ENCODE results near the gene PHGDH. TPM values are rescaled to one million over a fixed set of nuclear protein-coding genes. Genes with fewer than 3 reads are reported as not detected.

The PHGDH gene
- total RNA-seq, 1 donor from 2014 or later: 151 TPM

DNA sequence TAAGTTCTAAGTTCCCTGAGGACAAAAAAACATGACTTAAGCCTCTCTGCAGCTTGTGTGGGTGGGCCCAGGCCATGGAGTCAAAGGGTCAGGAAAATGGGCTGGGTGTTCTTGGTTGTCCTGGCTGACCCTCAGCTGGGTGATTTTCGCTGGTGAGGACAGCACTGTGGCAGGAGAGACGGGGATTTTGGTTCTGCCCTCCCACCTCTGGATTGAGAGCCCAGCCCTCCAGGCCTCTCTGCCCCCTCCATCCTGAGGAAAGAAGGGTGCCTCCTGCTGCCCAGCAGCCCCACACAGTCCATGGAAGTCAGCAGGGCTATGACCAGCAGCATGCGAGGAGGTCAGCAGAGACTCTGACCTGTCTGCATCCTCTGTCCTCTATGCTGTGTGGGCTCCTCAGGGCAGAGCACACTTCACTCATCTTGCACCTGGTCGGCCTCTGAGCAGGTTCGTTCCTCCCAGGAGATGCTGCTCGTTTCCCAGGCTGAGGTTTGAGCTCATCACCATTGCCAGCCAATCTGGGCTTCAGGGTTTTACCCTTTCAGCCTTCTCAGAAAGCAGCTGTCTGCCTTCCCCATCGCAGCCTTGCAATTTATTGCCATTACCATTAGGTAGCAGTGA lies 26.5 kb downstream of the PHGDH start:
- DNase-seq (ENCODE audit: low spot score in 2 of 2, unreplicated experiment in 2 of 2): no peak
- Mint-ChIP-seq H3K27me3 (ENCODE audit: low read depth) (no peaks in the 10 kb centered on the region), H3K4me1 (peaks cover 21% of the 10 kb centered on the region), H3K27ac (peak overlapping the region; percentile 2), H3K36me3 (peaks cover 42% of the 10 kb centered on the region), H3K9me3 (no peaks in the 10 kb centered on the region), H3K4me3 (no peak overlapping the region)
- TF ChIP-seq, protein P1, sequence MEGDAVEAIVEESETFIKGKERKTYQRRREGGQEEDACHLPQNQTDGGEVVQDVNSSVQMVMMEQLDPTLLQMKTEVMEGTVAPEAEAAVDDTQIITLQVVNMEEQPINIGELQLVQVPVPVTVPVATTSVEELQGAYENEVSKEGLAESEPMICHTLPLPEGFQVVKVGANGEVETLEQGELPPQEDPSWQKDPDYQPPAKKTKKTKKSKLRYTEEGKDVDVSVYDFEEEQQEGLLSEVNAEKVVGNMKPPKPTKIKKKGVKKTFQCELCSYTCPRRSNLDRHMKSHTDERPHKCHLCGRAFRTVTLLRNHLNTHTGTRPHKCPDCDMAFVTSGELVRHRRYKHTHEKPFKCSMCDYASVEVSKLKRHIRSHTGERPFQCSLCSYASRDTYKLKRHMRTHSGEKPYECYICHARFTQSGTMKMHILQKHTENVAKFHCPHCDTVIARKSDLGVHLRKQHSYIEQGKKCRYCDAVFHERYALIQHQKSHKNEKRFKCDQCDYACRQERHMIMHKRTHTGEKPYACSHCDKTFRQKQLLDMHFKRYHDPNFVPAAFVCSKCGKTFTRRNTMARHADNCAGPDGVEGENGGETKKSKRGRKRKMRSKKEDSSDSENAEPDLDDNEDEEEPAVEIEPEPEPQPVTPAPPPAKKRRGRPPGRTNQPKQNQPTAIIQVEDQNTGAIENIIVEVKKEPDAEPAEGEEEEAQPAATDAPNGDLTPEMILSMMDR (IDR thresholded peaks at IDR 0.05; ENCODE audit: unreplicated experiment): no peak

DNA sequence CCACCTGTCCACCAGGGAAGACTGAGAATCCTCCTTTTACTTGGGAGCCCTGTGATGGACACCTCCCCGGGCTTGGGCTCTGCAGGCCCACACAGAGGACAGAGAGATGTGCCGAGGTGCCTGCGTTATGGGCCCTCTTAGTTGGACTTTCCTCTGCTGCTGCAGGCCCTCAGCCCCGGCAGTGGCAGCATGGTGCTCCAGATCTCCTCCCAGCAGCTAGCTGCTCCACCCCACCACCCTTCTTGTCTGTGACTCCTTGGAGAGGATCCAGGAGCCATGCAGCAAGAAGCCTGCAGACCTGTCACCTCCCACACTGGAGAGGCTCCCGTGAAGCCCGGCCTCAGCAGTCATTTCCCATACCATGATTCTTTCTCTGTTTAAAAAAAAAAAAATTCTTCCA lies 27.4 kb downstream of the PHGDH start:
- Mint-ChIP-seq H3K9me3 (no peaks in the 10 kb centered on the region), H3K36me3 (peaks cover 46% of the 10 kb centered on the region), H3K27me3 (ENCODE audit: low read depth) (no peaks in the 10 kb centered on the region), H3K27ac (peak overlapping the region; percentile 61), H3K4me1 (peaks cover 21% of the 10 kb centered on the region), H3K4me3 (no peak overlapping the region)
- TF ChIP-seq, protein P1 (IDR thresholded peaks at IDR 0.05; ENCODE audit: unreplicated experiment): no peak
- no peak for DNase-seq (ENCODE audit: low spot score in 2 of 2, unreplicated experiment in 2 of 2)

DNA sequence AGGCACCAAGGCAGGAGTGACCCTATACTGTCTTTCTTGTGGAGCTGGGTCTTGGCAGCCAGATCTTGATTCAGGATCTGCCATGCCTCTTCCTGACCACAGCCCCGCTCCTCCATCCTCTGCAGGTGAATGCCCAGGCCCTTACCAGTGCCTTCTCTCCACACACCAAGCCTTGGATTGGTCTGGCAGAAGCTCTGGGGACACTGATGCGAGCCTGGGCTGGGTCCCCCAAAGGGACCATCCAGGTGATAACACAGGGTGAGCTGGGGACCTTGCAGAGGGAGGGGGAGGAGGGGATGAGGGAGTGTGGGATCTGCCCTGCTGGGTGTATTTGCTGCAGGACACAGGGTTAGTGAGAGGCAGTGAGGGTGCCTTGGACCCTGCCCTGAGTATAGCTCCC lies 28.5 kb downstream of the PHGDH start:
- no peak for DNase-seq (ENCODE audit: low spot score in 2 of 2, unreplicated experiment in 2 of 2)
- Mint-ChIP-seq H3K36me3 (peaks cover 40% of the 10 kb centered on the region), H3K9me3 (no peaks in the 10 kb centered on the region), H3K4me1 (peaks cover 21% of the 10 kb centered on the region), H3K4me3 (no peak overlapping the region), H3K27me3 (ENCODE audit: low read depth) (no peaks in the 10 kb centered on the region), H3K27ac (no peak overlapping the region)
- TF ChIP-seq, protein P1 (IDR thresholded peaks at IDR 0.05; ENCODE audit: unreplicated experiment): no peak

DNA sequence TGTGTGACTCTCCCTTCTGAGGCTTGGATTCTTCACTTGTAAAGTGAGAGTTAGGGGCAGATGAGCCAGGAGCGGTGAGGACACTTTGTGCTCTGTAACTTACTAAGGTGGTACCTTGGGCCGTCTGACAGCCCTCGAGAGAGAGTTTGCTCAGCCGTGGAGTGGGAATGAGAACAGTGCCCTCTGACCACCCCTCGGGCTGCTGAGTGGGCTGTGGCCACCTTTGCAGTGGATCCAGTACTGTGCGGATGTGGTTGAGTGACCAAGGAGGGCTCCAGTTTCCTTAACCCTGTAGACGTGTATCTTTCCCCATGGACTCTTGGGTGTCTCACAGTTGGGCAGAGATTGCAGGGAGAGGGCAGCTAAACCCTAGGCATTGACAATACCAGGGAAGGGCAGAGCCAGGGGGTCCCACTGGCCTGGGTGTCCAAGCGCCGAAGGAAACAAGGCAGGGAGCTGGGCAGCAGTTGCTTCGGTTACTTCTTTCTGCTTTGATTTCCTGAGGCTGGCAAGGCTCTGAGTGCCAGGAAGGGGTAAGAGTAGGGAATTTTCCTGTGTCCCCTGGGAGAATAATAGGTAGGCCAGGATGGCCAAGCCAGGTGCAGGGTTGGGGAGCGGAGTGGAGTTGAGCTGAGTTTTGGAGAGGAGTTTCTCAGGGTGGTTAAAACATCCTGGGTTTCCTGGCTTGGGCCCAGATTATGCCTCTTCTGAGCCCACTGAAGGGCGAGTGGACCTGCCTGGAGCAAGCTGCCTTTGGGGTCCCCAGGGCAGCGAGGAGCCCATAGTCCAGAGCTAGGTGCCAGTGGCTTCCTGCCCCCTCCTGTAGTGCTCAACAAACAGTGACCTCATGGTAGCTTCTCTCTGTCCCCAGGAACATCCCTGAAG lies 29.4 kb downstream of the PHGDH start:
- no peak overlapping the region for H3K4me3 Mint-ChIP-seq
- no peaks in the 10 kb centered on the region for H3K9me3 Mint-ChIP-seq
- peaks cover 21% of the 10 kb centered on the region for H3K4me1 Mint-ChIP-seq
- H3K27ac Mint-ChIP-seq: no peak overlapping the region
- no peaks in the 10 kb centered on the region for H3K27me3 Mint-ChIP-seq (ENCODE audit: low read depth)
- no peak for DNase-seq (ENCODE audit: low spot score in 2 of 2, unreplicated experiment in 2 of 2)
- peaks cover 32% of the 10 kb centered on the region for H3K36me3 Mint-ChIP-seq
- TF ChIP-seq, protein P1 (IDR thresholded peaks at IDR 0.05; ENCODE audit: unreplicated experiment): no peak

DNA sequence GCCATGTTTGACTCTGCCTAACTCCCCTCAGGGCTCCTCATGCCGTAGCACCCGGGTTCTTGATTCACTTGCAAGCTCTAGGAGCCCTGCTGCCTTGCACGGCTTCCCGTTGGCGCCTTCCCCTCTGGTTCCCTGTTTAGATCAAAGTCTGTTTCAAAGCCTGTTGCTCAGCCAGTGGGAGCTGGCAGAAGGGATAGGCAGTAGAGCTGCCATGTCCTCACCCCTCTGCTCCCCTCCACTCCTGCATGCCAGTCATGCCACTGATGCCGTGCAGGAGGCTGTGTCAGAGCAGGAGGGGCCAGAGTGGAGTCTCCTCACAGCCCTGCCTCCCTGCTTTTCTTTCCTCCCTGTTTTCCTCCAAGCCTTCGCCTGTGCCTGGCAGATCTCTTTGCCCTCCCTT lies 30.5 kb downstream of the PHGDH start:
- Mint-ChIP-seq H3K4me3 (no peak overlapping the region), H3K9me3 (no peaks in the 10 kb centered on the region), H3K36me3 (peaks cover 24% of the 10 kb centered on the region), H3K27ac (peak overlapping the region; percentile 30), H3K27me3 (ENCODE audit: low read depth) (no peaks in the 10 kb centered on the region), H3K4me1 (peaks cover 21% of the 10 kb centered on the region)
- TF ChIP-seq, protein P1 (IDR thresholded peaks at IDR 0.05; ENCODE audit: unreplicated experiment): no peak
- DNase-seq (ENCODE audit: low spot score in 2 of 2, unreplicated experiment in 2 of 2): no peak
